ENCODE measurements around the gene CLCN6. TPM values are rescaled to one million over a fixed set of nuclear protein-coding genes. Genes with fewer than 3 reads are reported as not detected.

CLCN6 gene
- total RNA-seq, 1 experiment from 2014 or later, result 48.1 TPM

DNA sequence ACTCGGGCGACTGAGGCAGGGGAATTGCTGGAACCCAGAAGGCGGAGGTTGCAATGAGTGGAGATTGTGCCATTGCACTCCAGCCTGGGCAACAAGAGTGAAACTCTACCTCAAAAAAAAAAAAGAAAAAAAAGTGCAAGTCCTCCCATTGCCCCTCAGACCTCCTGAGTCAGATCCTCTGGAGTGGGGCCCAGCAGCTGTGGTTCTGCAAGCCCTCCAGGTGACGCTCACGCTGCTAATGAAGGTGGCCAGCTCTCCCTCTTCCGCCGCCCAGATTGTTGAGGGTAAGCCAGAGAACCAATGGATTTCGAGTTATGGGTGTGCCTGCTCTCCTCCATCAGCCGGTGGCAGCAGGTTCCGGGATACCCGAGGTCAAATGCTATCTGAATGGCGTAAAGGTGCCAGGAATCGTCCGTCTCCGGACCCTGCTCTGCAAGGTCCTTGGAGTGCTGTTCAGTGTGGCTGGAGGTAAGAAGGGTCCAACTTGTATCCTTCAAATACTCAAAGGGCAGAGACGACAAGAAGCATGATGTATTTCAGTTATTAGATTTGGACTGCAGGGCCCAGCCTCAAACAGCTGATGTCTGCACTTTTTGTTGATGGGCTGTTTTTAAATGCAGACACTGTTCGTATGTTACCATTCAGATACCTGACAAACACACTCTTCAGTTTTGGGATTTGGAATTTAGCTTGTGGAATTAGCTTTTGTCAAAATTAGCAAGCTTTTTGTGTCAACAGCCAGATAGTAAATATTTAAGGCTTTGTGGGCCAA lies 17.6 kb downstream of the CLCN6 start:
- TF ChIP-seq EZH2 (IDR thresholded peaks at IDR 0.05; ENCODE audit: borderline replicate concordance, low read depth, low read length, poor library complexity, severe bottlenecking), result no peak
- TF ChIP-seq, protein P1, sequence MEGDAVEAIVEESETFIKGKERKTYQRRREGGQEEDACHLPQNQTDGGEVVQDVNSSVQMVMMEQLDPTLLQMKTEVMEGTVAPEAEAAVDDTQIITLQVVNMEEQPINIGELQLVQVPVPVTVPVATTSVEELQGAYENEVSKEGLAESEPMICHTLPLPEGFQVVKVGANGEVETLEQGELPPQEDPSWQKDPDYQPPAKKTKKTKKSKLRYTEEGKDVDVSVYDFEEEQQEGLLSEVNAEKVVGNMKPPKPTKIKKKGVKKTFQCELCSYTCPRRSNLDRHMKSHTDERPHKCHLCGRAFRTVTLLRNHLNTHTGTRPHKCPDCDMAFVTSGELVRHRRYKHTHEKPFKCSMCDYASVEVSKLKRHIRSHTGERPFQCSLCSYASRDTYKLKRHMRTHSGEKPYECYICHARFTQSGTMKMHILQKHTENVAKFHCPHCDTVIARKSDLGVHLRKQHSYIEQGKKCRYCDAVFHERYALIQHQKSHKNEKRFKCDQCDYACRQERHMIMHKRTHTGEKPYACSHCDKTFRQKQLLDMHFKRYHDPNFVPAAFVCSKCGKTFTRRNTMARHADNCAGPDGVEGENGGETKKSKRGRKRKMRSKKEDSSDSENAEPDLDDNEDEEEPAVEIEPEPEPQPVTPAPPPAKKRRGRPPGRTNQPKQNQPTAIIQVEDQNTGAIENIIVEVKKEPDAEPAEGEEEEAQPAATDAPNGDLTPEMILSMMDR (conservative IDR thresholded peaks at IDR 0.05; ENCODE audit: low read depth, low read length), result no peak
- CTCF ChIA-PET, result interaction anchor here (0.5 to 1.3 kb wide), 3 partner anchors 15 to 1338 kb away, joined by 3 to 4 read pairs (median 3); no protein-coding TSS in a partner anchor
- intact Hi-C loops (cut with micrococcal nuclease; ENCODE audit: unreplicated experiment), result no loop called here
- POLR2A ChIA-PET (ENCODE audit: low non-redundant PET), result interaction anchor here (0.9 kb wide), 1 partner anchor 86 kb away, joined by 3 read pairs; no protein-coding TSS in a partner anchor
- Histone ChIP-seq H3K9me3 (ENCODE audit: low read depth, low read length, poor library complexity, severe bottlenecking) (no peaks in the 10 kb centered on the region), H3K36me3 (ENCODE audit: insufficient read depth, low read length, poor library complexity, severe bottlenecking) (peaks cover 78% of the 10 kb centered on the region), H3K27me3 (replicated peaks; ENCODE audit: insufficient read depth, low read depth, low read length, poor library complexity) (no peaks in the 10 kb centered on the region), H3K27ac (ENCODE audit: low read depth, low read length, poor library complexity, severe bottlenecking) (no peak overlapping the region), H3K4me3 (ENCODE audit: low read depth, low read length, poor library complexity, severe bottlenecking) (no peak overlapping the region), H3K4me1 (ENCODE audit: insufficient read depth, low read length, poor library complexity, severe bottlenecking) (no peaks in the 10 kb centered on the region)
- no TSS peak for BruUV-seq (replicated peaks)
- DNase-seq (ENCODE audit: low spot score), result no peak

DNA sequence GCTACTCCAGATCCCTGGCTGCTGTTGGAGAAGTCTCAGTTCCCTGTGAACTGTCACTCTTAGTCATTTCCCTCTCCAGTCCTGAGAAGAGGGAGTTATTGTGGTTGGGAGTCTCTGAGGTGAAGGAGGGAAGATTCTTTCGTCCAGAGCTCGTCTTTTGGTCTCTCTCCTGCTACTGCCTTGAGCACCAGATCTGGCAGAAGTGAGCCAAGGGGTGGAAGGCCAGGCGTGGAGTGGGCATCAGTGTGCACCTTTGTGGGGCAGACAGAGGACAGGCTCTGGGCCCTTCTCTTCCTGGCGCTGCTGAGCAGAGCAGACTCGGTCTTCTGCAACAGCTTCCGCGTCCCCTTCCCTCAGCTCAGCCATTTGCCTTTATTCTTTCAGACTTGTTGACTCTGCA lies 19.1 kb downstream of the CLCN6 start:
- POLR2A ChIA-PET (ENCODE audit: low non-redundant PET), result interaction anchor here (0.6 kb wide), 1 partner anchor 465 kb away, joined by 3 read pairs; no protein-coding TSS in a partner anchor
- BruUV-seq (replicated peaks), result no TSS peak
- TF ChIP-seq EZH2 (IDR thresholded peaks at IDR 0.05; ENCODE audit: borderline replicate concordance, low read depth, low read length, poor library complexity, severe bottlenecking), result no peak
- TF ChIP-seq, protein P1 (conservative IDR thresholded peaks at IDR 0.05; ENCODE audit: low read depth, low read length), result no peak
- no peak overlapping the region for H3K4me3 ChIP-seq (ENCODE audit: low read depth, low read length, poor library complexity, severe bottlenecking)
- intact Hi-C loops (cut with micrococcal nuclease; ENCODE audit: unreplicated experiment), result no loop called here
- DNase-seq (ENCODE audit: low spot score), result no peak
- no peaks in the 10 kb centered on the region for H3K27me3 ChIP-seq (replicated peaks; ENCODE audit: insufficient read depth, low read depth, low read length, poor library complexity)
- CTCF ChIA-PET, result interaction anchor here (1.3 kb wide), 1 partner anchor 13 kb away, joined by 4 read pairs; no protein-coding TSS in a partner anchor
- peaks cover 77% of the 10 kb centered on the region for H3K36me3 ChIP-seq (ENCODE audit: insufficient read depth, low read length, poor library complexity, severe bottlenecking)
- H3K27ac ChIP-seq (ENCODE audit: low read depth, low read length, poor library complexity, severe bottlenecking), result no peak overlapping the region
- no peaks in the 10 kb centered on the region for H3K4me1 ChIP-seq (ENCODE audit: insufficient read depth, low read length, poor library complexity, severe bottlenecking)
- H3K9me3 ChIP-seq (ENCODE audit: low read depth, low read length, poor library complexity, severe bottlenecking), result no peaks in the 10 kb centered on the region

DNA sequence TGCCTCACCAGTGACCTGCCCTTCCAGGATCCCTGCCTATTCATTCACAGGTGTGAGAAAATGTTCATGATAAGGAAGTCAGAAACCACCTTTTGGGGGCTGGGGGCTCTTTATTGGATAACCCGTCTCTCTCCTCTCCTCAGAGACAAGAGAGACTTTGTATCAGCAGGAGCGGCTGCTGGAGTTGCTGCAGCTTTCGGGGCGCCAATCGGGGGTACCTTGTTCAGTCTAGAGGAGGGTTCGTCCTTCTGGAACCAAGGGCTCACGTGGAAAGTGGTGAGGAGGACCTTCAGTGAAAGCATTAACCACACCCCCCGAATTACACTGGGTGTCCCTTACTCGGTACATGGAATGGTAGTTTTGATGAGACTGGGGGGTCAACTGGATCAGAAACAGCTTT lies 21.0 kb downstream of the CLCN6 start:
- CTCF ChIA-PET, result no interaction called here
- no TSS peak for BruUV-seq (replicated peaks)
- H3K4me1 ChIP-seq (ENCODE audit: insufficient read depth, low read length, poor library complexity, severe bottlenecking), result no peaks in the 10 kb centered on the region
- no peak for DNase-seq (ENCODE audit: low spot score)
- H3K36me3 ChIP-seq (ENCODE audit: insufficient read depth, low read length, poor library complexity, severe bottlenecking), result peaks cover 78% of the 10 kb centered on the region
- H3K4me3 ChIP-seq (ENCODE audit: low read depth, low read length, poor library complexity, severe bottlenecking), result no peak overlapping the region
- no peak overlapping the region for H3K27ac ChIP-seq (ENCODE audit: low read depth, low read length, poor library complexity, severe bottlenecking)
- no peaks in the 10 kb centered on the region for H3K27me3 ChIP-seq (replicated peaks; ENCODE audit: insufficient read depth, low read depth, low read length, poor library complexity)
- no peaks in the 10 kb centered on the region for H3K9me3 ChIP-seq (ENCODE audit: low read depth, low read length, poor library complexity, severe bottlenecking)
- POLR2A ChIA-PET (ENCODE audit: low non-redundant PET), result no interaction called here
- intact Hi-C loops (cut with micrococcal nuclease; ENCODE audit: unreplicated experiment), result no loop called here
- no peak for TF ChIP-seq EZH2 (IDR thresholded peaks at IDR 0.05; ENCODE audit: borderline replicate concordance, low read depth, low read length, poor library complexity, severe bottlenecking)
- TF ChIP-seq, protein P1 (conservative IDR thresholded peaks at IDR 0.05; ENCODE audit: low read depth, low read length), result no peak

All from A673 (cell line).